BE2C (cell line): ENCODE measurements around the gene KLHL1.

ENCODE experiments used
- DNase-seq: peaks from one replicate; pipeline ENCODE4 v3.0.0-alpha.2; 2020
- H3K27me3 ChIP-seq: fragments of 250-450 bp; sonication (Bioruptor Pico); 2 replicates; pipeline ENCODE4 v1.5.1; 2020; ENCODE audit warnings: mild to moderate bottlenecking
- H3K36me3 ChIP-seq: fragments of 250-450 bp; sonication (Bioruptor Pico); 2 replicates; pipeline ENCODE4 v1.5.1; 2020; ENCODE audit warnings: mild to moderate bottlenecking
- H3K4me1 ChIP-seq: fragments of 250-450 bp; sonication (Bioruptor Pico); 2 replicates; pipeline ENCODE4 v1.5.1; 2020
- H3K4me3 ChIP-seq: 2 replicates; pipeline ENCODE4 v1.5.1; 2011; ENCODE audit warnings: low read depth, low read length
- H3K9me3 ChIP-seq: fragments of 250-450 bp; sonication (Bioruptor Pico); 2 replicates; pipeline ENCODE4 v1.5.1; 2020
- CTCF ChIP-seq: IDR thresholded peaks from 2 replicates; pipeline ENCODE4 v1.5.1; 2012; ENCODE audit warnings: mild to moderate bottlenecking, low read depth, low read length

KLHL1 gene

GRCh38 chr13:70080012-70080411 is 28.2 kb downstream of the KLHL1 start:
- TF ChIP-seq CTCF, result no peak
- H3K4me1 ChIP-seq, result no peaks in the 10 kb centered on the region; the same call in 1 of the 2 replicates
- DNase-seq, result peak; percentile 23

GRCh38 chr13:70054572-70054971 is 53.7 kb downstream of the KLHL1 start:
- no peak for DNase-seq
- no peaks in the 10 kb centered on the region; the same call in 1 of the 2 replicates for H3K9me3 ChIP-seq
- H3K36me3 ChIP-seq, result no peaks in the 10 kb centered on the region
- no peak for TF ChIP-seq CTCF
- H3K4me1 ChIP-seq, result no peaks in the 10 kb centered on the region
- H3K4me3 ChIP-seq, result no peak overlapping the region
- H3K27me3 ChIP-seq, result no peaks in the 10 kb centered on the region; the same call in 1 of the 2 replicates

More at GRCh38 chr13:70080012-70080411, 28.2 kb downstream of the KLHL1 start:
- Histone ChIP-seq H3K4me3 (no peak overlapping the region), H3K36me3 (no peaks in the 10 kb centered on the region), H3K27me3 (no peaks in the 10 kb centered on the region), H3K9me3 (no peaks in the 10 kb centered on the region)

DNA sequence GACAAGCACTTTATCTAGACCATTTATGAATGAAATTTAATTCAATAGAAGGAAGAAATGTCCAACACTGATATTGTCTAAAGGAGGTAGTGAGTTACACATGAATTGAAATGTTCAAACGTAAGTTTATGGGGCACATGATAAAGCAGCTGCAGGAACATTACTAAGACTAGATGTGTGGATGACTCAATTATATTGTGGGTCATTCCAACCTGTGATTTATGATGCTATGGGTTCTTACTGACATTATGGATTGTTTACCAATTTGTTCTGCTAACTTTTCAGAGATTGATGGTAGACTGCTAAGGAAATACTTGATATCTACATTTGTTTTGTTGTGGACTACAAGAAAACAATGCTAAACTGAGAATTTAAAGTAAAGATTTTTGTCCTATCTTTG is 56.7 kb downstream of the KLHL1 start:
- DNase-seq, result no peak
- Histone ChIP-seq H3K4me1 (no peaks in the 10 kb centered on the region), H3K4me3 (no peak overlapping the region), H3K36me3 (no peaks in the 10 kb centered on the region), H3K9me3 (no peaks in the 10 kb centered on the region; the same call in 1 of the 2 replicates), H3K27me3 (no peaks in the 10 kb centered on the region; the same call in 1 of the 2 replicates)
- TF ChIP-seq CTCF, result no peak

DNA sequence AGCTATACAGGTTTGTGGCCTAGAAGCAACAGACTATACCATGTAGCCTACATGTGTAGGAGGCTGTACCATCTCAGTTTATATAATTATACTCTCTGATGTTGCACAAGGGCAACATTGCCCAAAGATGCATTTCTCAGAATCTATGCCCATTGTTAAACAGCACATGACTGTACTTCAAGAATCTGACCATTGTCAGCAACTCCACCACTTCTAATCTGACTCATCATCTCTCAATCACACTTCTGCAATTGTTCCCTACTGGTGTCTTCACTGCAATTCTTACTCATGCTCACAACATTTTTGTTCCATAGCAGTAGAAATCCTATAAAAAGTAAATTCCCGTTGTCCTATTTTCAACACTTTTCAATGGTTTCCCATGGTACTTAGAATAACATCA is 64.6 kb downstream of the KLHL1 start:
- no peak for DNase-seq
- H3K27me3 ChIP-seq, result no peaks in the 10 kb centered on the region
- H3K36me3 ChIP-seq, result no peaks in the 10 kb centered on the region

DNA sequence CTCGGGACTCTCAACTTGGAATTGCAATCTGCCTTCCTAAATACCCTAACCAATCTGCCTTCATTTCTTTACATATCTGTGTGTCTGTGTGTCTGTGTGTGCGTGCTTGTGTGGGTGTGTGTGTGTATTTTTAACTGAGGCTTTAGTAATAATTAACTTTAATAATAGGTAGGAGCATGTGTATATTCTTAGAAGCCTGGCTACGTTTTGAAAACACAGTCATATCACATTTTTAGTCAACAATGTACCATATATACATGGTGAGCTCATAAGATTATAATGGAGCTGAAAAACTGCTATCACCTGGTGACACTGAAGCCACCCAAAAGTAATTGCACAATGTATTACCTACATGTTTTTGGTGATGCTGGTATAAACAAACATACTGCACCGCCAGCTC is 66.1 kb downstream of the KLHL1 start:
- Histone ChIP-seq H3K27me3 (no peaks in the 10 kb centered on the region), H3K9me3 (no peaks in the 10 kb centered on the region), H3K4me1 (no peaks in the 10 kb centered on the region; the same call in 1 of the 2 replicates), H3K36me3 (no peaks in the 10 kb centered on the region), H3K4me3 (no peak overlapping the region)
- DNase-seq, result no peak
- no peak for TF ChIP-seq CTCF

More for the DNA sequence above, 64.6 kb downstream of the KLHL1 start:
- H3K4me3 ChIP-seq, result no peak overlapping the region
- H3K4me1 ChIP-seq, result no peaks in the 10 kb centered on the region; the same call in 1 of the 2 replicates
- H3K9me3 ChIP-seq, result no peaks in the 10 kb centered on the region
- no peak for TF ChIP-seq CTCF

DNA sequence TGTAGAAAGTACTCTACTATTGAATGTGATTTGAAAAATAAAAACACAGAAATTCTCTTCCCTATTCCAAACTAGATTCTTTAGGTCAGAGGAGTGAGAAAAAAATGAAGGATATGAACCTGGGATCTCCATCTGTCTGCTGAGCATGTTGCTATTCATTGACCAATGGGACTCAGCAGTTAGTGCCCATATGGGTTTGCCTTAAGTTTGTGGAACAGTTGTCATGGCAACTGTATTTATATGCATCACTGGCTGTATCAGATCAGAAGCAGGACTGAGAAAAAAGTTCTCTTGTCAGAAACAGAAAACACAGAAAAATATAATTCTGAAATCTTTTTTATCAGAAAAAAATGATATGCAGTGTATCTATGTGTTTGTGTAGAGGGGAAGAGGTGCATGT is 74.0 kb downstream of the KLHL1 start:
- H3K27me3 ChIP-seq, result no peaks in the 10 kb centered on the region
- H3K36me3 ChIP-seq, result no peaks in the 10 kb centered on the region
- TF ChIP-seq CTCF, result no peak
- no peak for DNase-seq
- H3K4me3 ChIP-seq, result no peak overlapping the region
- H3K9me3 ChIP-seq, result no peaks in the 10 kb centered on the region
- no peaks in the 10 kb centered on the region for H3K4me1 ChIP-seq
